SIG-M5 treated with dmso at 0.1 percent for 504 hours (cell line): ENCODE data around the gene NAMPT.
"Not testable (repeated sequence)": the region's sequence is repeated elsewhere in the genome, so short reads cannot be mapped to it uniquely, and the experiment has no call there.

Experiments used
- DNase-seq: peaks from one replicate; lab custom pipeline; 2025; ENCODE audit not compliant: unreplicated experiment; lab: John Stamatoyannopoulos, UW

Gene NAMPT

DNA sequence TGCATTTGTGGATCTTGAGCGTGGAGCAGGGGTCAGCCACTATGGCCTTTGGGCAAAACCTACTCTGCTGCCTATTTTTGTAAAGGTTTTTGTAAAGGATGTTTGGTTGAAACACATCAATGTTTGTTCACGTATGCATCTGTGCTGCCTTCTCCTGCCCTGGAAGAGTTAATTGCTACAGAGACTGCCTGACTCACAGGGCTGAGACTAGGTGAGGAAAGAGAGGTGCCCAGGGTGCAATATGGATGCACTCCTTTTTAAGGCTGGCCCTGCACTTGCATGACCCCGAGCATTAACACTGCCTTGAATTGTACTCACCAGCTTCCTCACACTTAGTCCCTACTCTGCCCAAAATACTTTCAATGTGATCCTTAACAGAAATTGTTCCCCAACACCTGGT is 20.9 kb upstream of the NAMPT start:
- no peak for DNase-seq

DNA sequence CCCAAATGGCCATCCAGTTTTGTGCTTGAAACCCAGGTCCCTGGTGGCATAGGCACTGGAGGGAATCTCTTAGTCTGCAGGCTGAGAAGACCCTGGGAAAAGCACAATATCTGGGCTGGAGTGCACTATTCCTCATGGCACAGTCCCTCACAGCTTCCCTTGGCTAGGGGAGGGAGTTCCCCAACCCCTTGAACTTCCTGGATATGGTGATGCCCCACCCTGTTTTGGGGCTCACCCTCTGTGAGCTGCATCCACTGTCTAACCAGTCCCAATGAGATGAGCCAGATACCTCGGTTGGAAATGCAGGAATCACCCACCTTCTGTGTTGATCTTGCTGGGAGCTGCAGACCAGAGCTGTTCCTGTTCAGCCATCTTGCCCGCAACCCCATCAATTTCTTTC is 19.8 kb upstream of the NAMPT start:
- DNase-seq: no peak

DNA sequence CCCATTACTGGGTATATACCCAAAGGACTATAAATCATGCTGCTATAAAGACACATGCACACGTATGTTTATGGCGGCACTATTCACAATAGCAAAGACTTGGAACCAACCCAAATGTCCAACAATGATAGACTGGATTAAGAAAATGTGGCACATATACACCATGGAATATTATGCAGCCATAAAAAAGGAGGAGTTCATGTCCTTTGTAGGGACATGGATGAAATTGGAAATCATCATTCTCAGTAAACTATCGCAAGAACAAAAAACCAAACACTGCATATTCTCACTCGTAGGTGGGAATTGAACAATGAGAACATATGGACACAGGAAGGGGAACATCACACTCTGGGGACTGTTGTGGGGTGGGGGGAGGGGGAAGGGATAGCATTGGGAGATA is 13.8 kb upstream of the NAMPT start:
- DNase-seq: not testable (repeated sequence)

DNA sequence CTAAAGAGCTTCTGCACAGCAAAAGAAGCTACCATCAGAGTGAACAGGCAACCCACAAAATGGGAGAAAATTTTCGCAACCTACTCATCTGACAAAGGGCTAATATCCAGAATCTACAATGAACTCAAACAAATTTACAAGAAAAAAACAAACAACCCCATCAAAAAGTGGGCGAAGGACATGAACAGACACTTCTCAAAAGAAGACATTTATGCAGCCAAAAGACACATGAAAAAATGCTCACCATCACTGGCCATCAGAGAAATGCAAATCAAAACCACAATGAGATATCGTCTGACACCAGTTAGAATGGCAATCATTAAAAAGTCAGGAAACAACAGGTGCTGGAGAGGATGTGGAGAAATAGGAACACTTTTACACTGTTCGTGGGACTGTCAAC is 13.4 kb upstream of the NAMPT start:
- DNase-seq: not testable (repeated sequence)

DNA sequence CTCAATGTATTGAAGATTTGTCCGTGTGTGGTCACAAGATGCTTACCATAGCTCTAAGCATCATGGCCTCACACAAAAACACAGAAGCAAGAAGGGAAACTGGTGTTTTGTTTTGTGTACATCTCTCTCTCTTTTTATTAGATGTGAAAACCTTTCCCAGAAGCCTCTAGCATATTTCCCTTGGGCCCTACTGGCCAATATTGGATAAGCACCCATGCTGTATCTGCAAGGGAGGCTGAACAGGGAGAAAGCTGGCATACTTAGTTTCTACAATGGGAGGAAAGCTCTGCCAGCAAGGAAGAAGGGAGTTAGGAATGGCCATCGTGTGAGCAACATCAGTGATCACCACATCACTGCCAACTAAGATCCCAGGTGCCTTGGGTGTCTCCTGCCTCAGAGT is 9.6 kb upstream of the NAMPT start:
- DNase-seq: no peak

DNA sequence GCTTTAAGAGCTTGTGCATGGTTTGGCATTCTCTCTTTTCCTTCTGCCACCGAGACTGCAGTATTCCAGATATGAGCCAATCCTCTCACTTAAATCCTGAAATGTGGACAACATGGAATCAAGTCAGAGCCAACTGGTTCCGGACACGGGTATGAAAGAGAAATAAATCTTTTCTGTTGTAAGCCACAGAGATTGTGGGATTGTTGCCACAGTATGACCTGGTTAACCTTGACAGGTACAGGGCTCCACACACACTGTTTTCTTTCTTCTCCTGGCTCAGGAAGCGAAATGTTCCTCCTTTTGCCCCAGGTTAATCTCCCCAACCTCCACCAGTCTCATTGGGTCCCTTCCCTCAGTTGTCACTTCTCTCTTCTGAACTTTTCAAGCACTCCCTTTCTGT is 6.5 kb upstream of the NAMPT start:
- no peak for DNase-seq

DNA sequence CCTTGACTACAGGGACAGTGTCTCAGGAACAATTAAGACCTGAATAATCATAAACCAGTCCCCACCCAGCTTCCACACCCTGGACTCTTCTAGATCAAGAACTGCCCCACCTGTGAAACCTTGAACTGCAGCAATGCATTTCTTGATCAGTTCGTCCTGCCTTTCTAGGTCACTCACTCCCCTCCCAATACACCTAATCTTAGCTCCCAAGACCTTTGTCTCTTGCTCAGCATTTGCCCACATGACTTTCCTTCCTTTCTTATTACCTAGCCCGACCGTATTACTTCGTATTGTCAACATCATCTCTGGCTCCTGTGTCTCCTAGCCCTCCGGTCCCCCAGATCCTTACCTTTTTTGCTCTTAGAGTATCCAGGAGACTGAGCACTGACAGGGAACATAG is 5.5 kb upstream of the NAMPT start:
- DNase-seq: no peak

DNA sequence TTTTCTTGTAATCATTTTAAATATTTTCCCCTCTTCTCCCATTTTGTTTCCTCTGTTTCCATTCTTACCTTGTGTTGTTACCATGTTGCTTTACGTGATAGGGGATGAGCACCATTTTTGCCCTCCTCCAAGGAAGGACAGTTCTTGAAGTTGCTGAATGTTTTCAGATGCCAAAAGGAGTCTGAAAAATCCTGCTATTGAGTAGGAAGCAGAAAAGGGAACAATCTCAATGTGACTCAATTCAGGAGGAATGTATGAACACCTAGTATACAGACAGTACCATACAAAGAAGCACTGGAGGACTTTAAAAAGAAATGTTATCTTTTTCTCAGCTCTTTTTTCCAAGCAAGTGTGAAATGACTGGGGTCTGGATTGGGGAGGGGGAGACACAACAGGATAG is 5.1 kb upstream of the NAMPT start:
- no peak for DNase-seq

DNA sequence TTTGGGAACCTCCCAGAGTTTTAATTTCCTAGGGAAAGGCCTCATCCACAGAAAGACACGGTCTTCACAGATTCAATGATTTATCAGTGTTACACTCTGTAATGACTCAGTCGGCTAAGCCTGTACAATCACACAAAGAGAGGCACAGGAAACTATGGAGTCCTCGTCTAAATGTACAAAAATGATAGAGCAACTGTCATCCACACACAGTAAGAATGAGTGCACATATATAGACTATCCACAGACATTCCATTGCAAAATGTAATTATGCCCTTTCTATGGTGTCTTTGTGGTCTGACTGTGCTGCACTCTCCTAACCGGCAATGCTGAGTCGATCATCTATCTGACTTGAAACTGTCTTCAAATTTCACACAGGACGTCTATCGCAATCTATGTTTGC is 3.5 kb upstream of the NAMPT start:
- no peak for DNase-seq

DNA sequence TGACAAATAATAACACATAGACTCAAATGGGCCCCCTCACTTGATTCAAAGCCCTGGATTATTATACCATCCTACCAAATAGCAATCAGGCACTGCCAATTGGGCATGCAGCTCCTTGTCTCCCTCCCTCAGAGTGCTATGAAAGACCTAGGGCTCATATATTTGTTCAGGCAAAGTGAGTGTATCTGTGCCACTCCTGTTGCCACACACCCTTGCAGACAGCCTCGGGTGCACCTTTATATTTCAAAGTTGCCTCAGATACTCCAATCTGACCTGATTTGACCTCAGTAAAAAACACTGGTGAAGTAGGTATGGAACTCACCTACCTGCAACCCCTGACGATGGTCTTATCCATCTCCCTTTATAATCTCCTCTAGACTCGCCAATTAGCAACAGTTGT is 3.0 kb upstream of the NAMPT start:
- no peak for DNase-seq

DNA sequence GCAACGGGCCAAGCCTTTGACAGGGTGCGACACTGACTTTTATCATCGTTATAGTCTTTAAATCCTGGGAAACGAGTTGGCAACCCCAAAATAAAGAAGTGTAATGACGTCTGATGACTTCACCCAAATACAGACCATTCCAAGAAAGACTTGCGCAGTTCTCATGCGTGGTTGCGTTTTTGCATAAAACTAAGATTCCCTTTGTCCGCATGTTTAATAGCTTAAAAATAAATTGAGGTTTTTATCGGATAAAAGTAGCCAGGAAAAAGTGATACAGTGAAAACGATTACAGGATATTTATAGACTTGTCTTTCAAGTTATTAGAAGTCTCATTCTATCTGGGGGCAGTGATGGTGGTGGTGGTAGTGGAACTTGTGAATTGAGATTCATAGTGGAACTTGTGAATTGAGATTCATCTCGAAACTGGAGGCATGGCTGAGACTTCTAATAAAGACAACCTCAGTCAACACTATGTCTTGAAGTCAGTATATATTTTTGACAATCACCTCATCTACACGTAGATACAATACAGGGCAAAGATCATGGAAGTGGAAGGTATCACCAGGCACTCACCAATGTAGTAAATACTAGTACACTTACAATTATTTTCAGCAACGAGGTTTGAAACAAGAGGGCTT is 1.2 kb upstream of the NAMPT start:
- DNase-seq: no peak

DNA sequence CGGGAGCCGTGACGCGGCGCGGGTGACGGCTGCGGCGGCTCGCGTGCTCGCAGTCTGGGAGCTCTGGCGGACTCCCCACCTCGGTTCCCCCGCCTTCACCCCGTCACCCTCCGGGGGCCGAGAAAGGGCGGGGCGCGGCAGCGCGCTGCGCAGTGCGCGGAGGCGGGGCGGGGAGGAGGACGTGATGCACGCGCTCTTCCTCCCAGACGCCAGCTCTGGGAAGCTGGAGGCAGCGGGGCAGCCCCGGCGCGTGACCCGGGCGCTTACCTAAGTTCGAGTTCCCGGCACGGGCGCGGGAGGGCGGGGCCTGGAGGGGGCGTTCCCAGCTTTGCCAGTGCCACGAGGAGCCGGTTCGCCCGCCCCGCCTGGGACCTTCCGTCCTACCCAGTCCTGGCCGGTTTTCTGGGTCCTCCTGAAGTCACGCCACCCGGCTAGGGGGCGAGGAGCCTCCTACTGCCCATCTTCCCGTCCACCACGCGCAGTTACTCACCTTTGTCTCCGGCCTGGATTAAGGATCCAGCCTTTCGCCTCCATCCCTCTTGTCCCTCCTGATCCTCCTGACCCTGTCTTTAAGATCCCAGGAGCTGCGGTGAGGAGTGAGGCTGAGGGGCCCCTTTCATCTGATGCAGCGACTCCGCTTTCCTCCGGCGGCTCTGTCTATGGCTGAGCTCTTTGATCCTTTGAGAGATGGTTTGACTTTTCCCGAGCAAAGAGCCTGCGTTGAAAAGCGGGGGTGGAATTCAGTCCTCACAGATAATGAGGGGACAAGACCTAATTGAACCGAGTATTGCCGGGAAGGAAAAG is 470 bp upstream of the NAMPT start:
- peak; percentile 99 for DNase-seq

DNA sequence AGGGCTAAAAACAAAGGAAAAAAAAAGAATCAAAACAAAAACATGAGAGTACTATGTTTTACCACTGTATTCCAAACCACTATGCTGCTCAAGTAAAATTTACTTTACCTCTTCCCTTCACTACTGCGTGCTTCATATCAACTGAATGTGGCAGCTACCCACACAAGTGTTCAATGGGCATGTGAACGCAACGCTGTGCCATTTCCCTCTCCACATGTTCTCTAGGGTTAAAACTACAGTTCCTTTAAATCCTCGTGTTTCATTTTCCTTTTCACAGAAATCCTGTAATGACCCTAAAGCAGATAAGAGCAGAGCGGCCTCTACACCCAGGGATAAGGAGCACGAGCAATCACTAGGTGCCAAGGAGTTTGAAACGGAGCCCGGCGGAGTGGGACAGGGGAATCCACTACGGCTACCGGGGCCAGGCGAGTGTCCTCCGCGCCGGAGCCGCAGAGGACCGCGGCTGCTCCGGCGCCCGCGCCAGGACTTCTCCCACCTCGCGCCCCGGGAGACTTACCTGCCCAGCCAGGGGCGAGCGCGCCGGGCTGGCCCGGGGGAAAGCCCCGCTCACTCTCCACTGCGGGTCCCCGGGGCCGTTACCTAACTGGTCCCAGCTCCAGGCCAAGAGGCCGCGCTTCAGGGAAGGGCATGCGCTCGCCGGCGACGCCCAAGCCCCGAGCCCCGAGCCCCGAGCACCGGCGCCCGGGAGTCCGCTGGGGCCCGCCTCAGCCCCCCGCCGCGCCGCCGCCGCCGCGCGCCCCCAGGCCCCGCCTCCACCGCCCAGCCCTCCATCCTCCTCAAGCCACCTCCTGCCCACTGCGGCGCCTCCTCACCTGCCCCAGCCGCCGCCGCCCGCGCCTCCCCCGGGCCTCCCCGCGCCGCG is 711 bp downstream of the NAMPT start:
- DNase-seq: peak; percentile 64

DNA sequence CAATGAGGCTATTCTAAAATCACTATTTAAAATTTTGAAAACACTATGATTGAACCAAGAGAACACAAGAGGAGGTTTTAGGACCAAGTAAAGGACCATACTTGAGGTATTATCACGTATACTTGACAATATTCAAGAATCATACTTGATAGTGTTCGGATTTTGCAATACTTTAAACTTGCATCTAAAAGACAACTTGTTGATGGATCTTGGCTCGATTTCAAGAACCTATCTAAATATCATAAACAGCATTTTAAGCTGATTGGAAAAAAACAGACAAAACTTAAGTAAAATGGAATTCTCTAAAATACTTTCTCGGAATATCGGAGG is 1.3 kb downstream of the NAMPT start:
- no peak for DNase-seq

DNA sequence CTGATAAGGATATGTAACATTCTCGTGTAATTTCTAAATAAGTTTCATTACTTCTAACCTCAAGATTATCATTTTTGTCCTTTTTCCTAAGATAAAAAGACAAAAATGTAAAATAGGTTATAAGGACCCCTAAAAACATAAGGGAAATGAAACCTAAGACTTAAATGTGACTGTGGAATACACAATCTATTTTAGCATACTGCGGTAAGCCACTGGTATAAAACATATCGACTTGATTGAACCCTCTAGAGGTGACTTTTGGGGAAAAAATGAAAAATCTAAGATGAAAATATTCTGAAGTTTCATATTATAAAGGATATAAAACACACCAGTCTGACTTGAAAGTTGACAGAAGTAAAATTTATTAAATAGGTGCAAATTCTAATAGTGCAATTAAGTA is 1.9 kb downstream of the NAMPT start:
- DNase-seq: peak; percentile 8

DNA sequence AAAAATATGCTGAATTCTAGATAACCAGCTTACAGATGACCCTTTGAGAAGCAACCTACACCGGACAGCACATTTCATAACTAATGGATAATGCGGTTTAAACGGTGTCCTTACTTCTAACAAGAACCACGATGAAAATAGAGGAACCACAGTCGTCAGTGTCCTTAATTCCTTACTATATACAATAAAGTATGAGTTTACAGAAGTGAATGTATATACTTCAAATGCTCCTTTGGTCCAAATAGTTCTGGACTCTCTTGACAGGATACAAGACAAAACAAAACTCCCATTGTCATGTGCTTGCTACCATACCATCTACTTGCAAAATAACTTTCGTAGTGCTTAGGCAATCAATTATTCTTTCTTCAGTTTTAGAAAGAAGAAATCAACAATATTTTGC is 2.4 kb downstream of the NAMPT start:
- DNase-seq: peak; percentile 22

DNA sequence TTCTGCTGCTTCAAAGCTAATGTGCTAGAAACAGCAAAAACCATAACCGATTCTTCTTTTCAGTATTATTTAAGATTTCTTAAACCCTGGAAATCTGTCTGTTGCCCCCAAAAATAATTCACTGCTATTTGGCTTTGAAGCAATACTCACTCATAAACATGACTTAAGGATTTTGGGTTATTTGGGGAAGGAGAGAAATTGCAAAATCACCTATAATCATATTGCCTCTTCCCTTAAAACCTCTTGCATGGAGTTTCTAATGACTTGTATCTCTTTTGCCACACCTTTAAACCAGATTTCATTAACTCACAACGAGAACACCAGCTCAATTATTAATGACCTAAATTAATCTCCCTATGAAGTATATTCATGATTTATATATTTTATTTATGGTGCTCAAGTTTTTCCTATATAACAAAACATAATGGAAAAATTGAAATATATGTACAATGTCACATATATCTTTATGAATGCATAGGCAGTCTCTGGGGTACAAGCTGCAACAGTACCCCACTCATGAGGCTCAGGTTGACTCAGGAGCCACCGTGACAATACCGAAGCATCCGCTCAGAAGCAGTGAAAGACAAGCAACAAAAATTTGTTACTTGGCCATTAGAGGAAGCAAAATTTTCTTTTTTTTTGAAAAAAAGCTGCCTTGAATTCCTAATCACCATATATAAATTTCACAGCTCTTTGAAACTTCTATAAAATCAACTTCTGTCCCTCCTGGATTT is 3.0 kb downstream of the NAMPT start:
- DNase-seq: peak; percentile 19

DNA sequence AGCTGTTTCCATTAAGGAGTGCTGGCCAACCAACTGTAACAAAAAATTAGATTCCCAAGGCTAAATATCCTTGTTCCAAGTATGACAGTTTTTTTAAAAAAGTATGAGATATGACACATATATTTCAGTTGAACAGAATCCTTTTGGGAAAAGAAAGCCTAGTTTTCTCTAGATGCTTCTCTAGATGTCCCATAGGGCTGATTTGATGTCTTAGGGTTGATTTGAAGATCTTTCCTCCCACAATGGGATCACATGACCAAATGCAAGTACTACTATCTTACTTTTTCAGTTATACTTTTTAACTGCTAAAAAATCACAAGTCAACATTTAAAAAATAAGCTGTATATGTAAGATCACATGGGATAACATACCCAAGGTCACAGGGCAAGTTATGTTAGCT is 3.7 kb downstream of the NAMPT start:
- DNase-seq: no peak

DNA sequence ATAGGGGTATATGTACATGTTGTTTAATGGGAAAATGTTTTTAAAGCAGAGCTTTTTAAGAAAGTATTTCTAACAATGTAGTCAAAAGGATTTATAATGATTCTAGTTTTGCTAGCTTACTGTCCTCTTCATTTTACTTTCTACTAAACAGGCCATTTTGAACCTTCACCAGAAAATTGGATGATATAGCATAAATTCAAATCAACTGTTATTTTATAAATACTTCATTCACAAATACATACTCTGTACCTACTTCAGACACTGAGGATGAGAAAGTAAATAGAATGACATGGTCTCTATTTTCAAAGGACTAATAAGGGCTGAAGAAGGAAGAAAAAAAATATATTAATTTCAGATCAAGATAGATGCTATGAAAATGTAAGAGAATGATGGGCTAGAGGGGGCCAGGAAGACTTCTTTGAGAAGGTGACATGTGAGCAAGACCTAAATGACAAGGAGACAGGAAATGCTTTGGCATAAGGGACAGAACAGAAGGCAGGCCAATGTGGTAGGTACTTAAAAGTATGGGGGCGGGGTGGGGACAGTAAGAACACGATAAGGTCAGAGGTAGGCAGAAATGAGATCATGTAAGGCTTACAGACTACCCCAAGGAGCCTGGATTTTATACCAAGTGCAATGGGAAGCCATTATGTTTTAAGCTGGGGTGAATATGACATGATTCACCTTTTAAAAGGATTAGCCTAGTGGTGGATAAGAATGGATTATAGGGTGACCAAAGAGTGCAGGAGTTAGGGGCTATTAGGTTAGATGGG is 5.2 kb downstream of the NAMPT start:
- no peak for DNase-seq

DNA sequence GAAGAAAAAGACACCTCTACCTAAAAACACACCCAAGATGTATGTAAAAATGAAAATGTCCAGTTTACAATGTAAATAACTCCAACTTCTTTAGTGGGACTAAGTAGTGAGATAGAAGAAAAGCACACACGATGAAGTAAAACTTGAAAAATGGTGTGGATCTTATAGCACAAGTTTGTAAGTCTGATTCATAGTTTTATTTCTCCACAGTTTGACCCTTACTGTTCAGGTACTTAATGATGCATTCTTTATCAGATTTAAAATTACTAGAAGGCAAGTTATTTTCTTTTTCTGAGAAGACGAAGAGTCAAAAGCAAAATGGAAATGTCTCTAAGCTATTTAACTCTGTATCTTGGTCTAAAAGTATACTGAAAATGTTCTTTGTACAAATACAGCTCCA is 6.1 kb downstream of the NAMPT start:
- no peak for DNase-seq

DNA sequence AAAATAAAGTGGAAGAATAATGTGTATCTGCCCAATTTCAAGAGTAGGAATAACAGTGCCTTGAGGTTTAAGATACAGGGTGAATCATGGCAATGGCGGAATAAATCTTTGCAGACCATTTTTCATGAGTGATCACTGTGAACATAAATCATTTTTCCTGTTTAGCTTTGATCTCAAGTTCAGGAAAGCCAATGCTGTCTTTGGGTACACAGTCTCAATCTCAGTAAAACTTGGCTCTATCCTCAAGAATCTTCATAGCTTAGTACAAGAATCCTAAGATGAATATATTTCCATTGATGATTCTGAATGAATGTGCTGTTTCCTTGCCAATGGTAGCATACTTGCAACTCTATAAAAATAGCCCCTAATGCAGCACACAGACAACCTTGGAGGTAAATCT is 6.8 kb downstream of the NAMPT start:
- no peak for DNase-seq
